HL-60 (cell line): ENCODE measurements around the gene OSBPL3.

Experiments
- DNase-seq, 2 experiments: peaks; one replicate each; pipeline ENCODE4 v3.0.0-alpha.2; 2010 to 2020; ENCODE audit warnings: low read depth in 1 of 2, low spot score in 1 of 2
- H3K27ac ChIP-seq: fragments of 250-450 bp; sonication (Bioruptor Pico); replicated peaks from 2 replicates; pipeline ENCODE4 v1.5.1; 2020; ENCODE audit warnings: mild to moderate bottlenecking, moderate library complexity
- H3K27me3 ChIP-seq: fragments of 250-450 bp; sonication (Bioruptor Pico); 2 replicates; pipeline ENCODE4 v1.5.1; 2021; ENCODE audit warnings: mild to moderate bottlenecking, moderate library complexity; ENCODE audit not compliant: insufficient read depth, poor library complexity, severe bottlenecking
- H3K4me3 ChIP-seq: replicated peaks from 2 replicates; pipeline ENCODE4 v1.5.1; 2011; ENCODE audit warnings: mild to moderate bottlenecking, control low read depth, low read length; ENCODE audit not compliant: insufficient read depth
- GABPA ChIP-seq: IDR thresholded peaks from 2 replicates; pipeline ENCODE4 v1.6.1; 2012; ENCODE audit warnings: low read depth
- POLR2AphosphoS5 ChIP-seq: IDR thresholded peaks from 2 replicates; pipeline ENCODE4 v1.6.1; 2012; ENCODE audit warnings: low read depth
- REST ChIP-seq: IDR thresholded peaks from 2 replicates; pipeline ENCODE4 v1.6.1; 2012; ENCODE audit warnings: low read depth; ENCODE audit not compliant: insufficient replicate concordance
- SPI1 ChIP-seq: IDR thresholded peaks from 2 replicates; pipeline ENCODE4 v1.6.1; 2012; ENCODE audit warnings: low read depth, mild to moderate bottlenecking, borderline replicate concordance
- TF ChIP-seq, protein P1 (sequence below): IDR thresholded peaks from one replicate; pipeline ENCODE4 v1.5.1; 2011; ENCODE audit warnings: low read length, control low read depth, inconsistent platforms; ENCODE audit not compliant: insufficient read depth

OSBPL3 gene

DNA sequence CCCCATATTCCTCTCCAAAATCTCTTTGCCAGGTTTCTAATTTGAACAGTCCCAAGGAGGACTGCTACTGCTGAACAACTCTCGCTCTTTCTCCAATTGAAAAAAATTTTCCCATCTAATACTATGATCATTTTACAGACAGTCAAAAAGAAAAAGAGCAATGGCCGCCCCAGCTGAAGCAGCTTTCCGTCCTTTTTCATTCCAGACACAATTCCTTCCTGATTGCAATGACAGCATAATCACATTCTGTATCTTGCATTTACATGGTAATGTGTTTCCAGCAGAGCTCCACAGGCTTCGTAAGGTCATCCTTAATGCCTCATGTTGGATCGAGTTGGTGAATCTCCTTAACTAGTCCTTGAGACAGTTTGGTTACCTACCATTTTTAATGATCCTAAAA is 177.7 kb downstream of the OSBPL3 start:
- Histone ChIP-seq H3K4me3 (no peak overlapping the region), H3K27ac (no peak overlapping the region), H3K27me3 (no peaks in the 10 kb centered on the region)
- no peak for DNase-seq
- no peak for TF ChIP-seq POLR2AphosphoS5
- TF ChIP-seq SPI1 = no peak
- TF ChIP-seq, protein P1, sequence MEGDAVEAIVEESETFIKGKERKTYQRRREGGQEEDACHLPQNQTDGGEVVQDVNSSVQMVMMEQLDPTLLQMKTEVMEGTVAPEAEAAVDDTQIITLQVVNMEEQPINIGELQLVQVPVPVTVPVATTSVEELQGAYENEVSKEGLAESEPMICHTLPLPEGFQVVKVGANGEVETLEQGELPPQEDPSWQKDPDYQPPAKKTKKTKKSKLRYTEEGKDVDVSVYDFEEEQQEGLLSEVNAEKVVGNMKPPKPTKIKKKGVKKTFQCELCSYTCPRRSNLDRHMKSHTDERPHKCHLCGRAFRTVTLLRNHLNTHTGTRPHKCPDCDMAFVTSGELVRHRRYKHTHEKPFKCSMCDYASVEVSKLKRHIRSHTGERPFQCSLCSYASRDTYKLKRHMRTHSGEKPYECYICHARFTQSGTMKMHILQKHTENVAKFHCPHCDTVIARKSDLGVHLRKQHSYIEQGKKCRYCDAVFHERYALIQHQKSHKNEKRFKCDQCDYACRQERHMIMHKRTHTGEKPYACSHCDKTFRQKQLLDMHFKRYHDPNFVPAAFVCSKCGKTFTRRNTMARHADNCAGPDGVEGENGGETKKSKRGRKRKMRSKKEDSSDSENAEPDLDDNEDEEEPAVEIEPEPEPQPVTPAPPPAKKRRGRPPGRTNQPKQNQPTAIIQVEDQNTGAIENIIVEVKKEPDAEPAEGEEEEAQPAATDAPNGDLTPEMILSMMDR = no peak
- TF ChIP-seq GABPA = no peak
- TF ChIP-seq REST = no peak

DNA sequence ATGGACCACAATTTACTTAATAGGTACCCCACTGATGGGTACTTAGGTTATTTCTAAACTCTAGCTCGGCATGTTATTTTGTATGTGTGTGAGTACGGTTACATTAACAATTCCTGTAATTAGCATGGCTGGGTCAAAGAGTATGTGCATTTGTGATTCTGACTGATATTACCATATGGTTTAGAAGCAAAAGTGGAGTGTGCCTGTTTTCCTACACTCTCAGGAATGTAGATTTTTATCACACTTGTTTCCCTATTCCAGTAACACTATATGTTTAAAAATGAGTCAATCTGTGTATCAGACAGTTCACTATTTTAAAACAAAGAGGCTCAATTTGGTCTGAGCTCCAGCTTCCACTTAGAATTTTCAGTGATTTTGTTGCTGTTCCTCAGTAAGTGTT is 178.1 kb downstream of the OSBPL3 start:
- no peak for DNase-seq
- Histone ChIP-seq H3K27ac (no peak overlapping the region), H3K4me3 (no peak overlapping the region), H3K27me3 (no peaks in the 10 kb centered on the region)
- TF ChIP-seq SPI1 (no peak), REST (no peak), POLR2AphosphoS5 (no peak)

- H3K4me3 ChIP-seq = no peak overlapping the region
- no peak overlapping the region for H3K27ac ChIP-seq
- no peak for TF ChIP-seq GABPA
- TF ChIP-seq POLR2AphosphoS5 = no peak
- no peak for TF ChIP-seq SPI1
- TF ChIP-seq REST = no peak
- TF ChIP-seq, protein P1 = no peak
- H3K27me3 ChIP-seq = no peaks in the 10 kb centered on the region
- DNase-seq = no peak
Observed at GRCh38 chr7:24800667-24801066, 179.3 kb downstream of the OSBPL3 start.

GRCh38 chr7:24800073-24800472 is 179.9 kb downstream of the OSBPL3 start:
- TF ChIP-seq, protein P1 = no peak
- TF ChIP-seq REST (no peak), GABPA (no peak)
- DNase-seq = no peak
- H3K27ac ChIP-seq = no peak overlapping the region
- H3K27me3 ChIP-seq = no peaks in the 10 kb centered on the region
- H3K4me3 ChIP-seq = no peak overlapping the region
